ENCODE results near the gene TRMT1.
"Not testable (repeated sequence)": the region's sequence is repeated elsewhere in the genome, so short reads cannot be mapped to it uniquely, and the experiment has no call there.

TRMT1 gene

DNA sequence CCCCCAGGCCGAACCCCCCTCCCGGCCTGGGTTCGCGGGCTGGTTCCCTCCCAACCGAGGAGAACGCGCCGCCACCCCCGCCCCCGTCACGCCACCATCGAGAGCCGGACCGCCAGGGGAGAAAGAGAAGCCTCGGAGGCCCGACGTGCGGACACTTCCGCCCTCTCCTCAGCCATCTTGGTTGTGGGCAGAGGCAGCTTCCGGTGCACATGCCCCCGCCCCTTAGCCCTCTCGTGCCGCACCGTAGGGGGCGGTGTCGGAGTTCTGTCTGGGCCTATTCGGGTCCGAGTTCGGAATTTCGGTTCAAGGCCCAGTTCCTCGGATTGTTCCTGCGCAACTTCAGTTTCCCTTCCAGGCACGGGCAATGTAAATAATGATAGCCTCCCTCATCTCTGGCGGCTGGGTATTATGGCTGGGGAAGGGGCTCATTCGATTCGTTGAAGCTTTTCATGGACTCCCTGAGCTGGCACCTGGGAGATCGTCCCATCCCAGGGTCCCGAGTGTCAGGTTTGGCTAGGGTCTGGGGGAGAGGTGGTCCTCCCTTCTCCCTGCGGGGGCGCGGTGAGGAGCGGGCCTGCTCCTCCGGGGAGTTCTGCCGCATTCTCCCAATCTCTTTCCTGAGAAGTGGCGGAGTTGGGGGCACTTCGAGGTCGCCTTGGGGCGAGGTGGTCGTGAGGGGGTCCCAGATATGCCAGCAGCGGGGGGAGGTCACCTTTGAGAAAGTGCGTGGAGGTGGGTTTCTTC, 33.8 kb upstream of the TRMT1 start, which contains the start of the genes IER2 and STX10:
Gene IER2, plus strand, starts transcription at position 225 of the 744 bp plus-strand sequence. CDS start 2,776 bp downstream, outside the sequence.
Gene STX10, minus strand, starts transcription at position 189 of the 744 bp plus-strand sequence. CDS start 202 bp downstream, outside the sequence.
- Histone ChIP-seq H3K27ac (no peak within 1 kb of the TSS), H3K4me3 (IDR thresholded peaks at IDR 0.05; ENCODE audit: insufficient read depth, low read depth, low read length) (peak within 1 kb of the TSS; percentile 64), H3K4me1 (ENCODE audit: low read depth, poor library complexity, severe bottlenecking) (peaks cover 9% of the 10 kb centered on the region), H3K4me2 (peak within 1 kb of the TSS; percentile 85), H3K9ac (peak within 1 kb of the TSS; percentile 49), H4K20me1 (ENCODE audit: insufficient read depth) (no peaks in the 10 kb centered on the region), H3K79me2 (ENCODE audit: insufficient read depth, low read depth) (peaks cover 13% of the 10 kb centered on the region; the same call in 1 of the 2 replicates), H2AFZ (ENCODE audit: low read depth) (peak within 1 kb of the TSS; percentile 88), H3K36me3 (ENCODE audit: insufficient read depth) (no peaks in the 10 kb centered on the region), H3K27me3 (ENCODE audit: insufficient read depth, low read depth) (no peaks in the 10 kb centered on the region; the same call in 1 of the 2 replicates)
- peak; percentile 56 for TF ChIP-seq CTCF (conservative IDR thresholded peaks at IDR 0.05; ENCODE audit: low read depth, low read length)

DNA sequence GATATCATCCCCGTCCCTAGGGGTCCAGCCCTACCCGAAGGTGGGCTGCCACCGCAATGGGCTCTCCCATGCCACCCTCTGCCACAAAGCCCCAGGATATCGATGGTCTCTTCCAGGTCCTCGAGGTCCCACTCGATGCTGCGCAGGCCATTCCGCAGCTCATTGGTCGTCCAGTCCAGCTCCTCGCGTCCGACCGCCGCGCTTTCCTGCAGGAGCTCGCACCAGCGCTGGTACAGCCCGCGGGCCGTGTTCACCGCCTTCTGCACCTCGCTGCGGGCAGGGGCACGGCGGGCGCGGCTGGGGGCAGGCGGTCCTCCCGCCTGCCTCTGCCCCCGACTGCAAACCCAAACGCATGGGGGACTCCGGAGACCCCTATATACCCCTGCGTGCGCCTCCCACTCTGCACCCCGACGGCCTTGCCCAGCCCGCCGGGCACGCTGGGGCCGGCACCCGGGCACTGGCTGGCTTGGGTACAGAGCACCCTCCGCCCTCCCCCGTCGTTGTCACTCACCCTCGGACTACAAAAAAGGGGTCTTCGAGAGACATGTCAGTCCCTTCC, 33.2 kb upstream of the TRMT1 start:
- Histone ChIP-seq H3K4me1 (ENCODE audit: low read depth, poor library complexity, severe bottlenecking) (peaks cover 2% of the 10 kb centered on the region), H3K9ac (peak overlapping the region; percentile 49; the same call in 1 of the 2 replicates), H2AFZ (ENCODE audit: low read depth) (peak overlapping the region; percentile 88), H3K79me2 (ENCODE audit: insufficient read depth, low read depth) (peaks cover 13% of the 10 kb centered on the region; the same call in 1 of the 2 replicates), H3K4me2 (peak overlapping the region; percentile 85; the same call in 1 of the 2 replicates), H3K27me3 (ENCODE audit: insufficient read depth, low read depth) (no peaks in the 10 kb centered on the region; the same call in 1 of the 2 replicates), H3K27ac (no peak overlapping the region), H3K4me3 (IDR thresholded peaks at IDR 0.05; ENCODE audit: insufficient read depth, low read depth, low read length) (peak overlapping the region; percentile 64), H3K36me3 (ENCODE audit: insufficient read depth) (no peaks in the 10 kb centered on the region), H4K20me1 (ENCODE audit: insufficient read depth) (no peaks in the 10 kb centered on the region)
- no peak for TF ChIP-seq CTCF (conservative IDR thresholded peaks at IDR 0.05; ENCODE audit: low read depth, low read length)

DNA sequence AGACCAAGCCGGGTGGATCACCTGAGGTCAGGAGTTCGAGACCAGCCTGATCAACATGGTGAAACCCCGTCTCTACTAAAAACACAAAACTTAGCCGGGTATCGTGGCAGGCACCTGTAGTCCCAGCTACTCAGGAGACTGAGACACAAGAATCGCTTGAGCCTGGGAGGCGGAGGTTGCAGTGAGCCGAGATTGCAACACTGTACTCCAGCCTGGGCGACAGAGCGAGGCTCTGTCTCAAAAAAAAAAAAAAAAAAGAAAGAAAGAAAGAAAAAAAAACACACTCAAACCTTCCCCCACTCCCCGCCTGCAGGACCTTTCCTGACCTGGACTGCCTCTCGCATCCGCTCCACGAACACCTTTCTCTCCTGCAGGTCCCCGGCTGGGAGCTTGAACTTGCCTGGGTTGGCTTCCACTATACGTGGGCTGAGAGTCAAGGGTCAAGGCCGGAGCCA, 32.7 kb upstream of the TRMT1 start:
- H3K27me3 ChIP-seq (ENCODE audit: insufficient read depth, low read depth); H3K27ac ChIP-seq; H3K4me1 ChIP-seq (ENCODE audit: low read depth, poor library complexity, severe bottlenecking); H3K36me3 ChIP-seq (ENCODE audit: insufficient read depth); H4K20me1 ChIP-seq (ENCODE audit: insufficient read depth); H3K4me3 ChIP-seq (IDR thresholded peaks at IDR 0.05; ENCODE audit: insufficient read depth, low read depth, low read length): not testable (repeated sequence)
- peak overlapping the region; percentile 88 for H2AFZ ChIP-seq (ENCODE audit: low read depth)
- peak overlapping the region; percentile 85; the same call in 1 of the 2 replicates for H3K4me2 ChIP-seq
- peaks cover 12% of the 10 kb centered on the region; the same call in 1 of the 2 replicates for H3K79me2 ChIP-seq (ENCODE audit: insufficient read depth, low read depth)
- peak overlapping the region; percentile 49; the same call in 1 of the 2 replicates for H3K9ac ChIP-seq

DNA sequence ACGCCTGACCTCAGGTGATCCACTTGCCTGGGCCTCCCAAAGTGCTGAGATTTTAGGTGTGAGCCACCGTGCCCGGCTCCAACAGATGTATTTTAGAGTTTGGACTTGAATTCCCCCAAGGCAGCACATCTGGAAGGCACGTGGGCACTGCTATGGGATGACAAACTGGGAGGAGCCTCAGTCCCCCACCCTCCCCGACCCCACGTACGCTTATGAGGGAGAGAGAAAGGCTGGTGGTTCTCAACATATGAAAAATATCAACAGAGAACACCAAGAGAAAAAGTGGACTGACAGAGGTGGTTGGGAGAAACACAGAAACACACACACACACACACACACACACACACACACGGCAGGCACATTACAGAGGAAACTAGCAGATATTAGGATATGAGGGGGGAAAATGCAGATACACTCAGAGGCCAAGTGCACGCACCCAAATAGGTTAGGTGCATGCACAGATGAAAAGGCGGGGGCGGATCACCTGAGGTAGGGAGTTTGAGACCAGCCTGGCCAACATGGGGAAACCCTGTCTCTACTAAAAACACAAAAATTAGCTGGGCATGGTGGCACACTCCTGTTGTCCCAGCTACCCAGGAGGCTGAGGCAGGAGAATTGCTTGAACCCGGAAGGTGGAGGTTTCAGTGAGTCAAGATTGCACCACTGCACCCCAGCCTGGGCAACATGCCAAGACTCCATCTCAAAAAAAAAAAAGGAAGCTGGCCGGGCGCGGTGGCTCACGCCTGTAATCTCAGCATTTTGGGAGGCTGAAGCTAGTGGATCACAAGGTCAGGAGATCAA, 30.4 kb upstream of the TRMT1 start:
- Histone ChIP-seq H3K4me3 (IDR thresholded peaks at IDR 0.05; ENCODE audit: insufficient read depth, low read depth, low read length) (no peak overlapping the region), H3K4me1 (ENCODE audit: low read depth, poor library complexity, severe bottlenecking) (no peaks in the 10 kb centered on the region), H2AFZ (ENCODE audit: low read depth) (no peak overlapping the region), H3K9ac (no peak overlapping the region), H3K36me3 (ENCODE audit: insufficient read depth) (no peaks in the 10 kb centered on the region), H3K27ac (no peak overlapping the region), H3K27me3 (ENCODE audit: insufficient read depth, low read depth) (no peaks in the 10 kb centered on the region), H4K20me1 (ENCODE audit: insufficient read depth) (no peaks in the 10 kb centered on the region), H3K4me2 (no peak overlapping the region), H3K79me2 (ENCODE audit: insufficient read depth, low read depth) (no peaks in the 10 kb centered on the region)
- TF ChIP-seq CTCF (conservative IDR thresholded peaks at IDR 0.05; ENCODE audit: low read depth, low read length), result no peak

All from KMS-11 (cell line).